Endothelial cell (in vitro differentiated cells): ENCODE data around the gene MYO9B. TPM values are rescaled to one million over a fixed set of nuclear protein-coding genes. Genes with fewer than 3 reads are reported as not detected.
A peak's percentile ranks its signal among the peaks of the same experiment; 100 is the strongest.

Source experiments
- DNase-seq: peaks from one replicate; pipeline ENCODE4 v3.0.0; 2021; ENCODE audit warnings: low spot score
- H3K27ac Mint-ChIP-seq: one replicate; pipeline ENCODE4 v1.8.0; 2021; ENCODE audit warnings: mixed read lengths, inconsistent platforms; ENCODE audit not compliant: unreplicated experiment
- H3K27me3 Mint-ChIP-seq: one replicate; pipeline ENCODE4 v1.8.0; 2021; ENCODE audit warnings: mild to moderate bottlenecking, moderate library complexity, mixed read lengths, inconsistent platforms; ENCODE audit not compliant: unreplicated experiment
- H3K36me3 Mint-ChIP-seq: one replicate; pipeline ENCODE4 v1.8.0; 2021; ENCODE audit warnings: mild to moderate bottlenecking, low read depth, mixed read lengths, inconsistent platforms; ENCODE audit not compliant: unreplicated experiment
- H3K4me1 Mint-ChIP-seq: one replicate; pipeline ENCODE4 v1.8.0; 2021; ENCODE audit warnings: mild to moderate bottlenecking, mixed read lengths, inconsistent platforms; ENCODE audit not compliant: unreplicated experiment
- H3K4me3 Mint-ChIP-seq: one replicate; pipeline ENCODE4 v1.8.0; 2021; ENCODE audit warnings: mild to moderate bottlenecking, mixed read lengths, inconsistent platforms; ENCODE audit not compliant: unreplicated experiment
- H3K9me3 Mint-ChIP-seq: one replicate; pipeline ENCODE4 v1.8.0; 2021; ENCODE audit warnings: mixed read lengths, inconsistent platforms; ENCODE audit not compliant: unreplicated experiment
- CTCF ChIP-seq: fragments of 200-600 bp; sonication (generic); IDR thresholded peaks from one replicate; pipeline ENCODE4 v1.5.0; 2021; ENCODE audit warnings: antibody characterized with exemption; ENCODE audit not compliant: unreplicated experiment
- total RNA-seq: library from RNA; stranded (reverse); fragmentation: NEBNext Ultra II Directional; extraction: Animal tissue kit (Norgen Biotek cat#: 25700); gene quantifications from one replicate; pipeline ENCODE4 v1.2.1, GENCODE V29; 2021; ENCODE audit not compliant: unreplicated experiment

Gene MYO9B
- total RNA-seq, 1 donor from 2014 or later, result 62.4 TPM

- no peak for TF ChIP-seq CTCF
- Mint-ChIP-seq H3K27me3 (peaks cover 17% of the 10 kb centered on the region), H3K4me1 (peaks cover 6% of the 10 kb centered on the region), H3K27ac (no peak overlapping the region), H3K9me3 (no peaks in the 10 kb centered on the region), H3K4me3 (peak overlapping the region; percentile 64), H3K36me3 (peaks cover 16% of the 10 kb centered on the region)
- no peak for DNase-seq
Measured at GRCh38 chr19:17219286-17219685, 143.7 kb downstream of the MYO9B start.

GRCh38 chr19:17220207-17220758 is 144.7 kb downstream of the MYO9B start:
- DNase-seq, result no peak
- H3K9me3 Mint-ChIP-seq, result no peaks in the 10 kb centered on the region
- peak overlapping the region; percentile 9 for H3K27ac Mint-ChIP-seq
- H3K4me3 Mint-ChIP-seq, result no peak overlapping the region
- no peaks in the 10 kb centered on the region for H3K4me1 Mint-ChIP-seq
- no peak for TF ChIP-seq CTCF
- H3K27me3 Mint-ChIP-seq, result peaks cover 14% of the 10 kb centered on the region
- peaks cover 16% of the 10 kb centered on the region for H3K36me3 Mint-ChIP-seq

- TF ChIP-seq CTCF, result no peak
- Mint-ChIP-seq H3K27me3 (peaks cover 12% of the 10 kb centered on the region), H3K4me1 (peaks cover 3% of the 10 kb centered on the region), H3K27ac (no peak overlapping the region), H3K4me3 (no peak overlapping the region), H3K36me3 (no peaks in the 10 kb centered on the region), H3K9me3 (no peaks in the 10 kb centered on the region)
- DNase-seq, result no peak
Measured at GRCh38 chr19:17225053-17225452, 149.5 kb downstream of the MYO9B start.

GRCh38 chr19:17226002-17226933 is 150.7 kb downstream of the MYO9B start, which contains the start of gene OCEL1:
Gene OCEL1, plus strand, starts transcription at chr19:17226226. Its CDS starts 22 bp downstream, at chr19:17226248.
- TF ChIP-seq CTCF, result no peak
- Mint-ChIP-seq H3K4me1 (peaks cover 3% of the 10 kb centered on the region), H3K36me3 (no peaks in the 10 kb centered on the region), H3K4me3 (peak within 1 kb of the TSS; percentile 87), H3K27me3 (peaks cover 8% of the 10 kb centered on the region), H3K9me3 (no peaks in the 10 kb centered on the region), H3K27ac (peak within 1 kb of the TSS; percentile 89)
- peak; percentile 94 for DNase-seq
